ENCODE results near the gene ORMDL2.

DNA sequence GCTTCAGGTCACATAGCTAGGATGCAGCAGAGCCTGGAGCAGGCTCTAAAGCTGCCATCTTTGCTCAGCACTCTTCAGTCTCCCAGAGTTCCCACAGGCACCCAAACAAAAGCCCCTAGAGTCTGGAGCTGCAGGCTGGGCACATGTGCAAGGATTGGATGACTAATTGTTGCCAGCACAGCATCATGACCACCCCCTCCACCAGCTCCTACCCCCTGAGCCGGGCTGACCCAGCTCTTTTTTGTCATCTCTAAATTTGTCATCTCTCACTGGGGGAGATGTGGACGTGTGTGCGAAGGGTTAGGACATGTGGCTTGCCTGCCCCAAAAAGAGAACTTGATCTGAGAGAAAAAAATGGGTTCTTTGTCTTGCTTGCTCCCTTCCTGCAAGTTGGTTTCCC lies 29.2 kb downstream of the ORMDL2 start:
- TF ChIP-seq, protein P1, sequence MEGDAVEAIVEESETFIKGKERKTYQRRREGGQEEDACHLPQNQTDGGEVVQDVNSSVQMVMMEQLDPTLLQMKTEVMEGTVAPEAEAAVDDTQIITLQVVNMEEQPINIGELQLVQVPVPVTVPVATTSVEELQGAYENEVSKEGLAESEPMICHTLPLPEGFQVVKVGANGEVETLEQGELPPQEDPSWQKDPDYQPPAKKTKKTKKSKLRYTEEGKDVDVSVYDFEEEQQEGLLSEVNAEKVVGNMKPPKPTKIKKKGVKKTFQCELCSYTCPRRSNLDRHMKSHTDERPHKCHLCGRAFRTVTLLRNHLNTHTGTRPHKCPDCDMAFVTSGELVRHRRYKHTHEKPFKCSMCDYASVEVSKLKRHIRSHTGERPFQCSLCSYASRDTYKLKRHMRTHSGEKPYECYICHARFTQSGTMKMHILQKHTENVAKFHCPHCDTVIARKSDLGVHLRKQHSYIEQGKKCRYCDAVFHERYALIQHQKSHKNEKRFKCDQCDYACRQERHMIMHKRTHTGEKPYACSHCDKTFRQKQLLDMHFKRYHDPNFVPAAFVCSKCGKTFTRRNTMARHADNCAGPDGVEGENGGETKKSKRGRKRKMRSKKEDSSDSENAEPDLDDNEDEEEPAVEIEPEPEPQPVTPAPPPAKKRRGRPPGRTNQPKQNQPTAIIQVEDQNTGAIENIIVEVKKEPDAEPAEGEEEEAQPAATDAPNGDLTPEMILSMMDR (IDR thresholded peaks at IDR 0.05; ENCODE audit: low read length): no peak
- TF ChIP-seq EZH2 (optimal IDR thresholded peaks at IDR 0.05; ENCODE audit: low read depth, low read length): no peak
- TF ChIP-seq EZH2phosphoT487 (IDR thresholded peaks at IDR 0.05; ENCODE audit: low read length): no peak
